ENCODE data around the gene SPINK7. TPM values are rescaled to one million over a fixed set of nuclear protein-coding genes. Genes with fewer than 3 reads are reported as not detected.

The SPINK7 gene
- total RNA-seq, 1 experiment from 2014 or later: not detected

GRCh38 chr5:148342371-148343045, 30.3 kb downstream of the SPINK7 start (continued):
- no peak for TF ChIP-seq SIN3A (IDR thresholded peaks at IDR 0.05; ENCODE audit: low read depth)

- Histone ChIP-seq H3K9ac (ENCODE audit: low read length) (no peak overlapping the region), H2AFZ (ENCODE audit: low read depth, low read length, poor library complexity, severe bottlenecking) (peak overlapping the region; percentile 47), H3K4me3 (replicated peaks in 1 of 2; ENCODE audit: low read depth in 1 of 2, low read length in 2 of 2) (no peak overlapping the region), H3K36me3 (ENCODE audit: control insufficient read depth in 1 of 2, insufficient read depth in 2 of 2, low read length in 2 of 2) (no peaks in the 10 kb centered on the region), H3K79me2 (ENCODE audit: insufficient read depth, low read length) (no peaks in the 10 kb centered on the region), H3K4me1 (ENCODE audit: control insufficient read depth in 1 of 2, insufficient read depth in 2 of 2, low read length in 2 of 2) (peaks cover 8 to 14% of the 10 kb centered on the region in 2 experiments; a peak in 3 of 4 replicates), H3K27ac (ENCODE audit: low read depth, low read length) (no peak overlapping the region), H3K9me2 (ENCODE audit: insufficient read depth) (no peaks in the 10 kb centered on the region), H3K9me3 (ENCODE audit: control insufficient read depth in 1 of 2, insufficient read depth in 1 of 2, low read depth in 1 of 2, low read length in 2 of 2) (no peaks in the 10 kb centered on the region), H3K4me2 (ENCODE audit: low read length) (peak overlapping the region; percentile 60), H3K27me3 (ENCODE audit: insufficient read depth, low read length) (no peaks in the 10 kb centered on the region), H4K20me1 (ENCODE audit: insufficient read depth) (no peaks in the 10 kb centered on the region)
- DNase-seq (ENCODE audit: low read depth, low spot score) (peak; percentile 43), ATAC-seq (peak; percentile 79)
- ChIA-PET RAD21 (ENCODE audit: low non-redundant PET in 1 of 2, low total read pairs in 2 of 2, uncharacterized antibody in 2 of 2, unreplicated experiment in 2 of 2) (no interaction called here), POLR2A (no interaction called here), CTCF (interaction anchor here (2.6 kb wide), 1 partner anchor 32 kb away, joined by 8 read pairs; no protein-coding TSS in a partner anchor)
- no TSS peak for BruUV-seq (replicated peaks)
- TF ChIP-seq POLR2AphosphoS5 (IDR thresholded peaks at IDR 0.05; ENCODE audit: low read depth, low read length) (no peak), ZFX (IDR thresholded peaks at IDR 0.05) (no peak), EGR1 (IDR thresholded peaks at IDR 0.05; ENCODE audit: low read depth) (no peak), ELF1 (IDR thresholded peaks at IDR 0.05; ENCODE audit: borderline replicate concordance, low read depth) (no peak), EZH2phosphoT487 (IDR thresholded peaks at IDR 0.05; ENCODE audit: borderline replicate concordance) (no peak), YY1 (IDR thresholded peaks at IDR 0.05; ENCODE audit: extremely low read depth, insufficient replicate concordance, low read depth, low read length) (no peak), MAX (IDR thresholded peaks at IDR 0.05) (peak; percentile 59), CBX3 (IDR thresholded peaks at IDR 0.05; ENCODE audit: low read depth) (0 out of 2 replicates have a peak, but pooled peaks have one; percentile 42), ATF3 (IDR thresholded peaks at IDR 0.05) (no peak), CTCF (IDR thresholded peaks at IDR 0.05 in 2 of 3, conservative IDR thresholded peaks at IDR 0.05 in 1 of 3; ENCODE audit: borderline replicate concordance in 1 of 3, insufficient read depth in 1 of 3, low read depth in 2 of 3, low read length in 2 of 3) (no peak), SP1 (IDR thresholded peaks at IDR 0.05; ENCODE audit: low read depth) (0 out of 2 replicates have a peak, but pooled peaks have one; percentile 21), JUND (IDR thresholded peaks at IDR 0.05) (no peak), CEBPB (IDR thresholded peaks at IDR 0.05; ENCODE audit: low read depth) (no peak), FOSL1 (IDR thresholded peaks at IDR 0.05; ENCODE audit: low read depth) (peak; percentile 54)
- intact Hi-C loops (cut with micrococcal nuclease): no loop called here
These were observed 30.8 kb downstream of the SPINK7 start for GRCh38 chr5:148343046-148343407.
